ENCODE data around the gene CAMSAP2. TPM values are rescaled to one million over a fixed set of nuclear protein-coding genes. Genes with fewer than 3 reads are reported as not detected.

CAMSAP2 gene
- polyA plus RNA-seq, 1 of the 3 experiments (the other 2 are of a cell fraction): 5.5 TPM

- 14% methylated on average over 45 of the region's 72 CpGs for WGBS (ENCODE audit: low lambda C conversion rate)
- Histone ChIP-seq H3K9me2 (no peaks in the 10 kb centered on the region), H3K4me3 (ENCODE audit: low read depth in 2 of 2, low read length in 1 of 2) (peak overlapping the region; percentile 58 to 70), H3K36me3 (replicated peaks in 1 of 2; ENCODE audit: control insufficient read depth in 1 of 2, insufficient read depth in 2 of 2, low read length in 1 of 2) (no peaks in the 10 kb centered on the region), H2AFZ (ENCODE audit: low read depth) (peak overlapping the region; percentile 92), H4K20me1 (ENCODE audit: insufficient read depth) (no peaks in the 10 kb centered on the region), H3K9ac (peak overlapping the region; percentile 74), H3K27ac (ENCODE audit: low read depth in 2 of 2, low read length in 1 of 2) (no peak overlapping the region), H3K79me2 (ENCODE audit: insufficient read depth) (no peaks in the 10 kb centered on the region), H3K27me3 (ENCODE audit: insufficient read depth) (no peaks in the 10 kb centered on the region), H3K9me3 (no peaks in the 10 kb centered on the region), H3K4me1 (ENCODE audit: control insufficient read depth in 1 of 2, insufficient read depth in 2 of 2, low read depth in 1 of 2, low read length in 1 of 2) (peaks cover 0 to 3% of the 10 kb centered on the region in 2 experiments; a peak in 1 of 4 replicates), H3F3A (replicated peaks; ENCODE audit: insufficient read depth) (no peaks in the 10 kb centered on the region), H3K4me2 (peak overlapping the region; percentile 83)
- DNase-seq: peak; percentile 88
- POLR2A ChIA-PET: interaction anchor here (0.6 to 0.9 kb wide), 2 partner anchors 9 to 80 kb away, joined by 3 to 4 read pairs; no protein-coding TSS in a partner anchor
- TF ChIP-seq SMC3 (IDR thresholded peaks at IDR 0.05; ENCODE audit: low read depth, low read length) (peak; percentile 23), RAD21 (IDR thresholded peaks at IDR 0.05; ENCODE audit: low read length) (peak; percentile 39), USF2 (IDR thresholded peaks at IDR 0.05; ENCODE audit: borderline replicate concordance, low read depth, low read length) (no peak), CHD2 (IDR thresholded peaks at IDR 0.05; ENCODE audit: low read length, partially characterized antibody) (no peak), TAF1 (IDR thresholded peaks at IDR 0.05; ENCODE audit: borderline replicate concordance, low read depth, low read length) (0 out of 2 replicates have a peak, but pooled peaks have one; percentile 10), MAX (IDR thresholded peaks at IDR 0.05; ENCODE audit: low read depth) (peak; percentile 29; the same call in 1 of the 2 replicates), POLR2AphosphoS5 (IDR thresholded peaks at IDR 0.05; ENCODE audit: low read depth, low read length) (peak; percentile 48; the same call in 1 of the 2 replicates), CTCF (IDR thresholded peaks at IDR 0.05) (peak; percentile 70), EP300 (IDR thresholded peaks at IDR 0.05; ENCODE audit: borderline replicate concordance in 1 of 2, low read depth in 1 of 2, low read length in 1 of 2) (peak in 1 of 2 experiments; percentile 29; a peak in 1 of 4 replicates)
- CTCF ChIA-PET: interaction anchor here (0.7 to 2.1 kb wide), 22 partner anchors 9 to 332 kb away, joined by 3 to 15 read pairs (median 4); no protein-coding TSS in a partner anchor
These were observed 152.4 kb downstream of the CAMSAP2 start for GRCh38 chr1:200890818-200891773.

- Histone ChIP-seq H3K4me1 (ENCODE audit: control insufficient read depth in 1 of 2, insufficient read depth in 2 of 2, low read depth in 1 of 2, low read length in 1 of 2) (peaks cover 0 to 3% of the 10 kb centered on the region in 2 experiments; a peak in 1 of 4 replicates), H3K36me3 (replicated peaks in 1 of 2; ENCODE audit: control insufficient read depth in 1 of 2, insufficient read depth in 2 of 2, low read length in 1 of 2) (no peaks in the 10 kb centered on the region), H3K9me3 (no peaks in the 10 kb centered on the region), H3F3A (replicated peaks; ENCODE audit: insufficient read depth) (no peaks in the 10 kb centered on the region), H3K4me3 (ENCODE audit: low read depth in 2 of 2, low read length in 1 of 2) (peak overlapping the region in 1 of 2 experiments; percentile 70; a peak in 1 of 4 replicates), H4K20me1 (ENCODE audit: insufficient read depth) (no peaks in the 10 kb centered on the region), H3K27me3 (ENCODE audit: insufficient read depth) (no peaks in the 10 kb centered on the region), H3K4me2 (peak overlapping the region; percentile 83; the same call in 1 of the 2 replicates), H3K9ac (no peak overlapping the region), H3K79me2 (ENCODE audit: insufficient read depth) (no peaks in the 10 kb centered on the region), H3K27ac (ENCODE audit: low read depth in 2 of 2, low read length in 1 of 2) (no peak overlapping the region), H2AFZ (ENCODE audit: low read depth) (peak overlapping the region; percentile 92; the same call in 1 of the 2 replicates), H3K9me2 (no peaks in the 10 kb centered on the region)
- WGBS (ENCODE audit: low lambda C conversion rate): 80% methylated on average over 7 of the region's 8 CpGs
- POLR2A ChIA-PET: interaction anchor here (0.9 kb wide), 1 partner anchor 10 kb away, joined by 4 read pairs; no protein-coding TSS in a partner anchor
- CTCF ChIA-PET: interaction anchor here (1.0 to 2.1 kb wide), 7 partner anchors 8 to 270 kb away, joined by 3 to 10 read pairs (median 5); no protein-coding TSS in a partner anchor
- DNase-seq: no peak
- TF ChIP-seq REST (IDR thresholded peaks at IDR 0.05; ENCODE audit: low read depth, low read length): no peak
- TF ChIP-seq JUND (IDR thresholded peaks at IDR 0.05): no peak
- TF ChIP-seq CTCF (IDR thresholded peaks at IDR 0.05): no peak
- no peak for TF ChIP-seq TEAD4 (IDR thresholded peaks at IDR 0.05; ENCODE audit: borderline replicate concordance, insufficient read depth)
- TF ChIP-seq SIN3A (IDR thresholded peaks at IDR 0.05; ENCODE audit: borderline replicate concordance, low read depth, low read length): no peak
- TF ChIP-seq POLR2AphosphoS5 (IDR thresholded peaks at IDR 0.05; ENCODE audit: low read depth, low read length): no peak
- TF ChIP-seq FOXM1 (IDR thresholded peaks at IDR 0.05; ENCODE audit: low read depth): no peak
- no peak for TF ChIP-seq TCF12 (IDR thresholded peaks at IDR 0.05)
These were observed 153.1 kb downstream of the CAMSAP2 start for GRCh38 chr1:200891774-200892157.
